ENCODE results near the gene TRAF5.
"Not testable (repeated sequence)": the region's sequence is repeated elsewhere in the genome, so short reads cannot be mapped to it uniquely, and the experiment has no call there.

DNA sequence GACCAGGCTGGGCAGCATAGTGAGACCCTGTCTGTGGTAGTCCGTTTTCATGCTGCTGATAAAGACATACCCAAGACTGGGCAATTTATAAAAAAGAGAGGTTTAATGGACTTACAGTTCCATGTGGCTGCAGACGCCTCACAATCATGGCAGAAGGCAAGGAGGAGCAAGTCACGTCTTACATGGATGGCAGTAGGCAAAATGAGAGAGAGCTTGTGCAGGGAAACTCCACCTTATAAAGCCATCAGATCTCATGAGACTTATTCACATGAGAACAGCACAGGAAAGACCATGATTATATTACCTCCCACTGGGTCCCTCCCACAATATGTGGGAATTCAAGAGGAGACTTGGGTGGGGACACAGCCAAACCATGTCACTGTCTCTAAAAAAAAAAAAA, 25.4 kb downstream of the TRAF5 start:
- not testable (repeated sequence) for TF ChIP-seq CTCF, POLR2A (IDR thresholded peaks at IDR 0.05)
